ENCODE data around the gene UGT2B17.

UGT2B17 gene

GRCh38 chr4:68599150-68599549 is 23.0 kb upstream of the UGT2B17 start:
- no peak for DNase-seq (ENCODE audit: low spot score)
- in situ Hi-C loops (cut with MboI; ENCODE audit: low sequenced_read_pairs, unreplicated experiment): no loop called here
- TF ChIP-seq, protein P1, sequence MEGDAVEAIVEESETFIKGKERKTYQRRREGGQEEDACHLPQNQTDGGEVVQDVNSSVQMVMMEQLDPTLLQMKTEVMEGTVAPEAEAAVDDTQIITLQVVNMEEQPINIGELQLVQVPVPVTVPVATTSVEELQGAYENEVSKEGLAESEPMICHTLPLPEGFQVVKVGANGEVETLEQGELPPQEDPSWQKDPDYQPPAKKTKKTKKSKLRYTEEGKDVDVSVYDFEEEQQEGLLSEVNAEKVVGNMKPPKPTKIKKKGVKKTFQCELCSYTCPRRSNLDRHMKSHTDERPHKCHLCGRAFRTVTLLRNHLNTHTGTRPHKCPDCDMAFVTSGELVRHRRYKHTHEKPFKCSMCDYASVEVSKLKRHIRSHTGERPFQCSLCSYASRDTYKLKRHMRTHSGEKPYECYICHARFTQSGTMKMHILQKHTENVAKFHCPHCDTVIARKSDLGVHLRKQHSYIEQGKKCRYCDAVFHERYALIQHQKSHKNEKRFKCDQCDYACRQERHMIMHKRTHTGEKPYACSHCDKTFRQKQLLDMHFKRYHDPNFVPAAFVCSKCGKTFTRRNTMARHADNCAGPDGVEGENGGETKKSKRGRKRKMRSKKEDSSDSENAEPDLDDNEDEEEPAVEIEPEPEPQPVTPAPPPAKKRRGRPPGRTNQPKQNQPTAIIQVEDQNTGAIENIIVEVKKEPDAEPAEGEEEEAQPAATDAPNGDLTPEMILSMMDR (IDR thresholded peaks at IDR 0.05; ENCODE audit: borderline replicate concordance, control extremely low read depth, extremely low read depth, insufficient read depth, missing control alignments): no peak

DNA sequence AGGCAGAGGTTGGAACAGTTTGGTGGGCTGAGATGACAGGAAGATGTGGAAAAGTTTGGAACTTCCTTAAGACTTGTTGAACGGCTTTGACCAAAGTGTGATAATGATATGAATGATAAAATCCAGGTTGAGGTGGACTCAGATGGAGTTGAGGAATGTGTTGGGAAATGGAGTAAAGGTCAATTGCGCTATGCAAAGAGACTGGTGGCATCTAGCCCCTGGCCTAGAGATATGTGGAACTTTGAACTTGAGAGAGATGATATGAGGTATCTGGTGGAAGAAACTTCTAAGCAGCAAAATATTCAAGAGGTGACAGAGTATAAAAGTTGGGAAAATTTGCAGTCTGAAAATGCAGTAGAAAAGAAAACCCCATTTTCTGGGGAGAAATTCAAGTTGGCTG is 21.4 kb upstream of the UGT2B17 start:
- no peak for DNase-seq (ENCODE audit: low spot score)
- in situ Hi-C loops (cut with MboI; ENCODE audit: low sequenced_read_pairs, unreplicated experiment): no loop called here
- TF ChIP-seq, protein P1 (IDR thresholded peaks at IDR 0.05; ENCODE audit: borderline replicate concordance, control extremely low read depth, extremely low read depth, insufficient read depth, missing control alignments): no peak

- in situ Hi-C loops (cut with MboI; ENCODE audit: low sequenced_read_pairs, unreplicated experiment): no loop called here
These were observed 18.6 kb upstream of the UGT2B17 start for GRCh38 chr4:68594678-68595077.

DNA sequence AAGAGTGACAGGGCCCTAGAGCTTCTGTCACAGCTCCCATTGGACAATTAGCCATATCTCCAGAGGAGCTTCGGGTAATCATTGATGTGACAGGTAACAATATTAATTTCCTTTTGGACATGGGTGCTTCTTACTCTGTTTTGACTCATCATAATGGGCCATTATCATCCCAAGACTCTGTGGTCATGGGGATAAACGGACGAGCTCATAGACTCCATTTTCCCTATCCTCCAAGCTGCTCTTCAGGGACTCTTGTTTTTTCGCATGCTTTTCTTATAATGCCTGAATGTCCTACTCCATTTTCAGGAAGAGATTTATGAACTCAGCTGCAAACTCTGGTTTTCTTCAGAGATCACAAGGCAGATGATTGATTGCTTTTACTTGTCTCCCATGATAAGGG is 17.0 kb upstream of the UGT2B17 start:
- in situ Hi-C loops (cut with MboI; ENCODE audit: low sequenced_read_pairs, unreplicated experiment): no loop called here
- DNase-seq (ENCODE audit: low spot score): no peak
- TF ChIP-seq, protein P1 (IDR thresholded peaks at IDR 0.05; ENCODE audit: borderline replicate concordance, control extremely low read depth, extremely low read depth, insufficient read depth, missing control alignments): no peak

More at GRCh38 chr4:68594678-68595077, 18.6 kb upstream of the UGT2B17 start:
- DNase-seq (ENCODE audit: low spot score): no peak
- TF ChIP-seq, protein P1 (IDR thresholded peaks at IDR 0.05; ENCODE audit: borderline replicate concordance, control extremely low read depth, extremely low read depth, insufficient read depth, missing control alignments): no peak

GRCh38 chr4:68592673-68593072 is 16.6 kb upstream of the UGT2B17 start:
- in situ Hi-C loops (cut with MboI; ENCODE audit: low sequenced_read_pairs, unreplicated experiment): no loop called here
- TF ChIP-seq, protein P1 (IDR thresholded peaks at IDR 0.05; ENCODE audit: borderline replicate concordance, control extremely low read depth, extremely low read depth, insufficient read depth, missing control alignments): no peak
- DNase-seq (ENCODE audit: low spot score): no peak

DNA sequence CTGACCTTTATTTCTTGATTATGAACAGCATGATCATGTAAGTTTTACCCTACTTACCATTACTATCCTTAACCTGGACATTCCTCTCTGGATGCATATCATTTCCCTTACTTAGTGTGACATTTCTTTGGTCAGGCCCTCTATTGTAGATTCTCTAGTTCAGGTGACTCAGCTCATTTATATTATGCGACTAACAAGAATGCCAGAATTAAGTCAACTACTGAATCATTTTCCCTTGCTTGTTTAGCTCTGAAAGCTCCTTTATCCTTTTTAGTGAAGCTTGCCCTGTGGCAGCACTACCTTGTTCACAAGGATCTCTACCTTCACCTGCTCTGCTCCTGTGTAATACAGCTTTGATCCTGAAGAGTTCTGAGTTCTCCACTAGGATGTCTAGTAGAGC is 15.1 kb upstream of the UGT2B17 start:
- TF ChIP-seq, protein P1 (IDR thresholded peaks at IDR 0.05; ENCODE audit: borderline replicate concordance, control extremely low read depth, extremely low read depth, insufficient read depth, missing control alignments): no peak
- DNase-seq (ENCODE audit: low spot score): no peak
- in situ Hi-C loops (cut with MboI; ENCODE audit: low sequenced_read_pairs, unreplicated experiment): no loop called here

DNA sequence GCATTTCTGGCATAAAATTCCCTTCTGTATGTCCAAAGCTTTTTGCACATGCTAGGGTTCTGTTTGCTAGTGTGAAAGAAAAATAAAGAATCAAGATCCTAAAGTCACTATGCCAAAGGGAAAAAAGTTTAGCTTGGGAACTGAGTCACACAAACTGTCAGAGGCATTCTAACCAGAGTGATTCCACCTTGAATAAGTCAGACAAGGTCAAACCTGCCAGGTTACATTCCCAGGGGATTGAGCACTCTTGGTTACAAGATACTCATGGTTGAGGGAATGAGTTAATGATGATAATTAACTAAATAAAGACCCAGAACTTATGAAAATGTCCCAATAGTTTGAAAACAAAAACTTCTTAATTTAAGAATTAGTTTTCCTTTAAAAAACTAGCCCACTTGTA is 13.7 kb upstream of the UGT2B17 start:
- TF ChIP-seq, protein P1 (IDR thresholded peaks at IDR 0.05; ENCODE audit: borderline replicate concordance, control extremely low read depth, extremely low read depth, insufficient read depth, missing control alignments): no peak
- DNase-seq (ENCODE audit: low spot score): no peak
- in situ Hi-C loops (cut with MboI; ENCODE audit: low sequenced_read_pairs, unreplicated experiment): no loop called here

All from GM13976 (cell line).